Stimulated activated CD4-positive, alpha-beta T cell treated with anti-CD3 and anti-CD28 coated beads, Interleukin-1b, Interleukin-23, amount 100 ng/mL, for 48 hours (primary cell): Measurements from ENCODE around the gene GTPBP1.

Experiments
- DNase-seq: peaks from one replicate; pipeline ENCODE4 v3.0.0-alpha.2; 2020

GTPBP1 gene

DNA sequence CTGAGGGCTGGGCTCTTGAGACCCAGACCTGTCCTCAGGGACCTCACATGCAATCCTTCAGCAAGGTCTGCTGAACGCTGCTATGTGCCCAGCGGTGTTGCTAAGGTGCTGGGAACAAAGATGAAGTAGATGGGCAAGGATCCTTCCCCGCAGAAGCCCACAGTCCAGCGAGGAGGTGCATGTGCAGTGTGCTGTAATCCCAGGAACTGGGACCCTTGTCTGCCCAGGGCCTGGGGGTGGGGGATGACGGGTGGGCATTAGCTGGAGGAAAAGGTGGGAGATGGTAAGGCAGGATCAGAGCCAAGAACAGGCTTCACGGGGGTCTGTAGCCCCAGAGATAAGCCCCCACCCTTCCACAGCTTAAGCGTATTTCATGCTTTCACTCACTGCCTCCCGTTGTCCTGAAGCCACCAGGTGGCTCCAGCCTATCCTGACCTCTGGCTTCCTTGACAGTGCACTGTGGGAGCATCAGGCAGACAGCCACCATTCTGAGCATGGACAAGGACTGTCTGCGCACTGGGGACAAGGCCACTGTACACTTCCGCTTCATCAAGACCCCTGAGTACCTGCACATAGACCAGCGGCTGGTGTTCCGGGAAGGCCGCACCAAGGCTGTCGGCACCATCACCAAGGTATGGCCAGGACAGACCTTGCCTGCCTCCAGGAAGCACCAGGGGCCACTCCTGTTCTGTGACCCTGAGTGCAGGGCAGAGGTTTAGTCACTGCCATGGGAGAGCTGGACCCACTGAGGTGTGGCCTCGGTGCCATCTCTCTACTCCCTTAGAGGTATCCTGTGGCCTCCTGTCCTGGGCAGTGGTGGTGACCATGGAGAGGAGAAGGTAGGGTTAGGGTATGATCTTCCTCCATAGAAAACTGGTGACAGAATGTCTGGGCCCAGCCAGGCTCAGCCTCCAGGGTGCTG, 22.0 kb downstream of the GTPBP1 start:
- DNase-seq, result no peak

DNA sequence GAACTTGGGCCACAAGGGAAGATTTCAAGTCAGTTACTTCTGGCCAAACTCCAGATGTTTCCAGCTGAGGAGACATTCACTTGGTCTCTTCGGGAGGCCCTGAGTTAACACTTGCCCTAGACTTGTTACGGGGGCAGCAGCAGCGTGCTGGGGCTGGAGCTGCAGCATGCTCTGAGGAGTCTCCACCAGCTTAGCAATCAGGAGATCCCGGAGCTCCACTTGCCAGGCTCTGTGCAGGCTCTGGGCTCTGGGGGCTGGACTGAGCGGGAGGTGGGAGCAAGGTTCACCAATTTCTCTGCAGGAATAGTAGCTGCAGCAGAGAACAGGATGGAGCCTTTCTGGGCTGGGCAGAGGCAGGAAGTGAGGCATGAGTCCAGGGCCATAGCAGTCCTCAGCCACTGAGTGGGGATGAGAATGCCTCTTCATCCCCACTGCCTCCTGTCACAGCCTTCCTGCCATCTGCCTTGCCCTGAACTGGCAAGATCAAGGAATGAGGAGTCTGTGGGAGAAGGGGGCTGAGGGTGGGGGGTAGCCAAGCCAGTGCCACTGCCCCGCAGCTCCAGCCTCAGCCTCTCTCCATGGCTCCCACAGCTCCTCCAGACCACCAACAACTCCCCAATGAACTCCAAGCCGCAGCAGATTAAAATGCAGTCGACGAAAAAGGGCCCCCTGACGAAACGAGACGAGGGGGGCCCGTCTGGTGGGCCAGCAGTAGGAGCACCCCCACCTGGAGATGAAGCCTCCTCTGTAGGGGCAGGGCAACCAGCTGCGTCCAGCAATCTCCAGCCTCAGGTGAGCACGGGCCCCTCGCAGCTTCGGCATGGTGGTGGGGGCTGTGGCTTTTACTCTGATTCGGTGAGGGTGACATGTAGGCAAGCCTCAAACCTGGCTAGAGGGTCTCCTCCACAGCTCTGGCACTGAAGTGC, 23.4 kb downstream of the GTPBP1 start:
- DNase-seq, result no peak

DNA sequence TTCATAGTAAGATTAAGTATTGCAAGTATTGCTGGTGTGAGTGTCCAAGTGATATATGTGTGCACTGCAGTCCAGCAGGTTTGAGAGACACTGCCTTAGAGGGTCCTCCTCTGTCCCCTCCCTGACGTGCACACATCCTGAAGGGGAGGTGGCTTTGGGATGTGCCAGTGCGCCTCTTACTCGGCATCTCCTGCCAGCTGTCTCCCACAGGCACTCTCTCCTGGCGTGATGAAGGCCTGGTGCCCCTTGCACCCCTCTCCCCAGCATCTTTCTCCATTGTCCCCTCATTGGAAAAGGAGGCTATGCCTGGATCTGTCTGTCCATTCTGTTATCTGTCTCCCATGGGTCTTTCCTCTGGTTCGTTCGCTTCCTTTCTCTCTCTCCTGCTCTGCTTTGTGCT, 24.2 kb downstream of the GTPBP1 start:
- no peak for DNase-seq

DNA sequence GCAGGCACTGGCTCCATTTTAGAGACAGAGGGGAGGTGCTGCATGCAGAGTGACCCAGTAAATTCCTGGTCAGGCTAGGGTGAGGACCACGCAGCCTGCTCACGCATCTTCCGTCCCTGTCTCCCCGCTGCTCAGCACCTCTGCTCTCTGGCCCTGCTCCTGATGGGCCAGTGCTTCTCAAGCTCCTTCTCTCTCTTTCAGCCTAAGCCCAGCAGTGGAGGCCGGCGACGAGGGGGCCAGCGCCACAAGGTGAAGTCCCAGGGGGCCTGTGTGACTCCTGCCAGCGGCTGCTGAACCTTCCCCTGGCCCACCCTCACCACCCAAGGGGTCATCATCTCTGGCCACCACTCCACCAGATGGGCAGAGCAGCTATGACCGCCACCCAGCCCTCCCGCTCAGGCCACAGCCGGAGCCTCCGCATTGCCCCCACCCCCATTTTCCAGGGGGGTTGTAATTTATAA, 24.7 kb downstream of the GTPBP1 start:
- no peak for DNase-seq

DNA sequence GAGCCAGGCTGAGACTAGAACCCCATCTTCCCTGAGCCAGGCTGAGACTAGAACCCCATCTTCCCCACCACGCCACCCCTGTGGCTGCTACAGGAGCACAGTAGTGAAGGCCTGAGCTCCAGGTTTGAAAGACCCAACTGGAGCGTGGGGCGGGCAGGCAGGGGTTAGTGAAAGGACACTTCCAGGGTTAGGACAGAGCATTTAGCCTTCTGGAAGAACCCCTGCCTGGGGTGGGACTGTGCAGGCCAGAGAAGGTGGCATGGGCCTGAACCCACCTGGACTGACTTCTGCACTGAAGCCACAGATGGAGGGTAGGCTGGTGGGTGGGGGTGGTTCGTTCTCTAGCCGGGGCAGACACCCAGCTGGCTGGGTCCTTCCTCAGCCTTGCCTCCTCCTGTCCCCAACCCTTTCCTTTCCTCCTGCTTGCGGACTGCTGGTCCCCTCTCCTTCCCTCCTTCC, 26.0 kb downstream of the GTPBP1 start:
- DNase-seq, result no peak

DNA sequence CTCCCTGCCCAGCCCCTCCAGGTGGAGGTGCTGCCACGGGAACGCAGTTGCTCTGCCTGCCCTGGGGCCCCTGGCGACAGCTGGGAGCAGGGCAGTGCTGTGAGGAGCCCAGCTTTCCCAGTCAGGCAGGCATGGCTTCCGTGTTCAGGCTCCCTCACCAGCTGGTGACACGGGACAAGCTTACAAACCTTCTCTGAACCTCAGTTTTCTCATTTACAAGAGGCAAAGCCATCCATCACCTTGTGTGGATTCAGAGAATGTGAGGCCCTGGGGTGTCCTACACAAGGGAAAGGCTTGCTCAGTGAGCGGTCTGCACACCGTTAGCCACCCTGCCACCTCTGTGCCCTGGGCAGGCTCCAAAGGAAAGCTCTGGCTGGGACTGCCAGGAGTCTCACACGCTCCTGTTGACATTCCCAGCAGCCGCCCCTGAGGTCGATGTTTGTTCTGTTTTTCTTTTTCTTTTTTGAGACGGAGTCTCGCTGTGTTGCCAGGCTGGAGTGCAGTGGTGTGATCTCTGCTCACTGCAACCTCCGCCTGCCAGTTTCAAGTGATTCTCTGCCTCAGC, 26.6 kb downstream of the GTPBP1 start:
- no peak for DNase-seq

DNA sequence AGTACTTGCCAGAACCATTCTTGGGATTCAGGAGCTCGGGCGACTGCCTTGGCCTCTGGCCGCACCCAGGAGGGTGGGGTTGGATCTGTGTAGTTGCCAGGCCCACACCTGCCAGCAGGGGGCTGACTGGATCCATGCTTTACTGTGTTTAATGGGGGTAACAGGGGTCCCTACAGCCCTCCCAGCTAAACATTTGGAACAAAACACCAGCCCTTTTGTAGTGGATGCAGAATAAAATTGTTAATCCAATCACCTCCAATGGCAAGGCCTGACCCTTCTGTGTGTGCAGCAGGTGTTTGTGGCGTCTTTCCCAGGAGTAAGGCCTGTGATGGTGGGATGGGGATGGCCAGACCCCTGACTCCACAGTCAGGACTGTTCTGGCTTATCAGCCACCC, 27.6 kb downstream of the GTPBP1 start:
- no peak for DNase-seq

DNA sequence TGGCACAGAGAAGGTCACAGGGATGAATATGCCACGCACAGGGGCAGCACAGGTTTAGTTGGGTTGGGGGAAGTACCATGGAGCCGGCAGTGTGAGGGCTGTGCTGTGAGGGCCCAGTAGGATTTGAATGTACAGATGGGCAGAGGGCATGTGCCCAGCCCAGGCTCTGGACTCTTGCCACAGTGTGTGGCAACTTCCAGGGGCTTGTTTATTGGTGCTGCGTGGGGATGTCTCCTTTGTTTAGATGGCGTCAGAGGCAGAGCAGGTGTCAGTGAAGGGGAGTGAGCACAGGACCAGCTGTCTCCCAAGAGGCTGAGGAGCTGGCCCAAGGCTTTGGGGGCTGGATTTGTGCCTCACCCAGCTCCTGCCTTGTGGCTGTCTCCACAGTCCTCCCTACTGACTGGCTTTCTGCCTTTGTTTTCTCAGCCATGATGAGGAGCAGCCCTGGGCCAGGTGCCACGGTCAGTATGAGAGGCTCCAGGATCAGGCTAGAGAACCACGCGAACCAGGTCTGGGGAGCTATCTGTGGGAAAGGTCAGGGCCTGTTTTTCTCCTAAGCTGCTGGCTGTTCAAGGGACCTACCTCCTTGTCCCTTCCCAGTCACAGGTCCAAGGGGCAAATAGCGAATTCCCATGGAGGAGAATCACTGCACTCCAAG, 28.1 kb downstream of the GTPBP1 start:
- no peak for DNase-seq

DNA sequence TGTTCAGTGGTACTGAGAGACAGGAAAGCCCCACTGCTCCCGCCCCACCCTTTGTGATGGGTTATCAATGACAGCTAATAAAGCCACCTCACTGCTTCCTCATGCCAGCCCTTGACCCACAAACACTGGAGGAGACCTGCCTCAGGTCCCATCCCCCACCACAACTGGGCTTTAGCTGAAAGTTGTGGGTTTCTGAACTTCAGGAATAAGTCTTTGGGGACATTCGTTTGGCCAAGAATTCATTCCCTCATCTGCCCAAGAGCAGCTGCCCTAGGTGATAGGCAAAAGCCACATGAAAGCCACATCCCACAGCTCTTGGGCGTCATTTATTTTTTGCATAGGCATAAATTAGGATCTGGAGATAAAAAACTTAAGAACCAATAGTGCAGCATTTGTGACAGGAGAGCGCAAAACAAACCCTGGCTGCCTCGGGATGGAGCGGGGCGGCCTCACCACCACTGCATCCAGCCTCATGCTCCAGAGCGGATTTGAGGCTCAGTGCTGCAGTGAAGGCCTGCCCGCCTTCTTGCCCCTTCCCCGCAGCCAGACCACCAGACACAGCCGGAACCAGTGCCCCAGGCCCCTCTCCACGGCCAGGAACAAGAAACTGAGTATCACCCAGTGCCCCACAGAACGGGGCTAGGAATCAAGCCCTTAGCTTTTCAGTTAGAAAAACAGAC, 28.8 kb downstream of the GTPBP1 start:
- no peak for DNase-seq

DNA sequence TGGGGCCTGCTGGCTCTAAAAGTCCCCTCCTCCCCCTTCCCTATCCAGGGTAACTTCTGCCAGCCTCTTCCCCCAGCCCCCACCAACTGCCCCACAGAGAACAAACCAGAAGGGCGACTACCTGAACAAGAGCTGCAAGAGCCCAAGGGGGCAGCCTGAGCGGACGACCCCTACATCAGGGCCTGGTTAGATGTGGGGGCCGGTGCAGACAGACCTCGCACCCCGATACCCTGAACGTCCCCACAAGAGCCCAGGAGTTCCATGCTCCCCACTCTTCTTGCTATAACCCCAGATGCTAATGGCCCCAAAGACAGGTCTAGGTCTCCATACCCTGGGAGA, 29.4 kb downstream of the GTPBP1 start:
- no peak for DNase-seq

DNA sequence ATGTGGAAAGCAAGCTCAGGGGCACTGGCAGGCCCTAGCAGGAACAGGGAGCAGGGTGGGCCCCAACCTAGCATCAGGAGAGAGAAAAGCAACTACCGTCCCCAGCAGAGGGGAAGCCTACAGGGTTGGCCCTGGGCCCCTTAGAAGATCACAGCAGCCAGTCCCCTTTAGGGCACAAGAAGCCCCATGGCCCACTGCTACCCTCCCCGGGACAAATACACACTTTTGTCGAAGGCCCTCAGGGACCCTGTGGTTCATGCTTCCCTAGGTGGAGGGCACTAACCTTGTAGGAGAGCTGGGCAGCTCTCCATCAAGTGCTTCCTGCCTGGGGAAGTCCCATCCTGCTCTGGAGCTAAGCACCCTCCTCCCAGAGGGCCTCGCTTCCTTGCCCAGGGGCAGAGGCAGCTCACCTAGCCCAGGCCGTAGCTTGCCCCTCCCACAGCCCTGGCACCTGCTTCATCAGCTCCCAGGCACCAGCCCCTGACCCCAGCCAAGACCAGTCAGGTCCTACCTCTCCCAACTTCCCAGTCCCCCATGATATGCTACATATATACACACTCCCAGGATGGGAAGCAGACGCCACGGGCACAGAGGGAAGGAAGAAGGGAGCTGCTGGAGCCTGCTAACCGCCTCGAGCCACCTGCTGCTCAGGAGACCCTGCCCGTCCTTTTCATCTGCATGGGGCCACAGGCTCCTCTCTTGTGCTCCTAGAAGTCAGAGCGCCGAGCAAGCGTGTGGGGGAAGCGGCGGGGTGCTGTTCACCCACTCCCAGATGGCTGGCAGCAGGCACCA, 29.9 kb downstream of the GTPBP1 start:
- no peak for DNase-seq

DNA sequence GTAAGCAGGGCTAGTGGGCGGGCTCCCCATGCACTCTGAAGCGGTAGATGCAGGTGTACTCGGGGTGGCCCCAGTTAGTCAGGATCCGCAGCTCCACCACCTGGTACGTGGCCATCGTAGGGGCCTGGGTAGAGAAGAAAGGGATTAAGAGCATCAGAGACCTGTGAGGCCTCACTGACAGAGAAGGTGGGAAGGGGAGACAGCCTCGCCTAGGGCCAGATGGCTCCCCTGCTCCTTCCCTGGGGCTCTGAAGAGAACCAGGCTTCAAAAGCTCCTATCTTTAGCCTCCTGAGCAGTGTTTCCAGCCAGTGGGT, 30.5 kb downstream of the GTPBP1 start:
- no peak for DNase-seq

DNA sequence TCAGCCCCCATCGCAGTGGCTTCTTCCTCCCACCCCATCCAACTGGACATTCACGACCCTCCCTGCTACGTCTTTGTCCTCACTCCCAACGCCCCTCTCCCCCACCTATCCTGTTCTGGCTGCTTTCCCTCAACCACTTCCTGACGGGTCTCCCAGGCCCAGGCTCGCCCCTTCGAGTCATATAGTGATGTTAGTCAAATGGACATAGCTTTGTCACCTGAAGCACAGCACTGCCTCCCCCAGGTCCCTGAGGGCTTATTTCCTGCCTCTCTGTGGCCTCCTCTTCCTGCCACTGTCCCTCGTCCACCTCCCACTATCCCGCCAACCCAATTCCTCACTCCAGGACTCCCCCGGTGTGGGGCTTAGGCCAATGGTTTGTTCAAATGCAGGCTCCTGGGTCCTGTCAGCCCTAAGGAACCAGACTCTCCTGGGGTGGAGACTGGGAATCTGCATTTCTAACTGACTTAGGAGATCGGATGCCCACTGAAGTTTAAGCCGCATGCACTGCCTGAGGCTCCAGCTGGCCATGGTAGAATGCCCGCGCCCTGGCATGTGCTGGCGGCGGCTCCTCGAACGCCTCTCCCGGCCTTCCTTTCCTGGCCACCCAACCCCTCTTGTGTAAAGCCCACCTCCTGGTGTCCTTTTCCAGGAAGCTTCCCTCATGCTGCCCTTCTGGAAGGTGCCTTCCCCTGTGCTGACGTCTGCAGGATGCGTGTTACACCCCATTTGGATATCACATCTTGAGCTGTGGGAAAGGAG, 31.7 kb downstream of the GTPBP1 start:
- no peak for DNase-seq

DNA sequence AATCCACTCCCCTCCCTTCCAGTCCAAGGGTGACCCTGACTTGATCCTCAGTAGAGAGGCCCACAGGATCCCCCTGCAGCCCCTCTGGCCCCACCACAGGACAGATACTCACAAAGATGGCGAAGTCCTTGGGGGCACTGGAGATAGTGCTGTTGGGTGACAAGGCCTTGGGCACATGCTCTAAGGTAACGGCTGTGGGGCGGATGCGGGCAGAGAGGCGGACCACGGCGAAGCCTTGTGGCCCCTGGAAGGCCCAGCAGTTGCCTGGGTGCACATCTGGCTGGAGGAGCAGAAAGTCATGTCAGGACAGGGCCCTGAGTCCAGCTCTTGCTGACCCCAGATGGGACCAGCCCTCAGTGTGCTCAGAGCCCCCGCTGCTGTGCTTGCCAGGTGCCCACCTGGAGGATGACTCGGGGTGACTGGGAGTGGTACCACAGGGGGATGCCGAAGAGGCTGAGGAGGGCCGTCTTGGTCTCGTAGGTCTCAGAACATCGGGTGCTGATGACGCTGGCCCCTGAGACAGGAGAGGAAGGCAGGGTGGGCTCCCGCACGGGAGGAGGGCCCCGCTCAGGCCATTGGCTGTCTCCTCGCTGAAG, 32.8 kb downstream of the GTPBP1 start:
- DNase-seq, result no peak

DNA sequence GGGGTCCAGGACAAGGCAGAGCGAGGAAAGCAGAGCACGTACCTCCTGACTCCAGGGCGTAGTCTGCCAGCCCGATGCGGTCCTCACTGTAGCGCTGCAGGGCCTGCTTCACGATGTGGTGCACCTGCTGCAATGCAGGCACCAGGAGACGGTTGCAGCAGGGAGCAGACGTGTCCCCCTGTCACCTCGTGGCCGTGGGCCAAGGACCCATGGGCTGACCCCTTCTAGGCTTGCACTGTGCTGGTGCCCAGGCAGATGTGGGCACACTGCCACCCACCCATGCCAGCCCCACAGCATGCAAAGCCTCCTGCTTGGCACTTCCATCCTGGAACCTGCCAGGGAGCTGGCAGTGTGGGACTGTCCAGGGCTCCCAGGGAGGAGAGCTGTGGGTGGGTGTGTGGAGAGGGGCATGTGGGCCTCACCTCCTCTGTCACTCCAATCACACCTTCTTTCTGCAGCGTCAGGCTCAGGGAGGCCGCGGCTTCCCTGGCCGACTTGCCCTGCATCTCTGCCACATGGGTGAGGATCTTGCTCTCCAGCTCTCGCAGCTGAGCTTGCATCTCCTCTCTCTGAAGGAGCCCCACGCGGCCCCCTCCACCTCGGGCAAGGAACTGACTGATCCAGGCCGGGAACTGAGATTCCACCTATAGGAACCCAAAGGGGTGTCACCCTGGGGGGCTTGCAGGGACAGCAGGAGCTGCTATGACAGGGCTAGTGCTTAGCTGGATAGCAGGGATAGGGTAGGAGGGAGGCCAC, 33.7 kb downstream of the GTPBP1 start:
- no peak for DNase-seq

DNA sequence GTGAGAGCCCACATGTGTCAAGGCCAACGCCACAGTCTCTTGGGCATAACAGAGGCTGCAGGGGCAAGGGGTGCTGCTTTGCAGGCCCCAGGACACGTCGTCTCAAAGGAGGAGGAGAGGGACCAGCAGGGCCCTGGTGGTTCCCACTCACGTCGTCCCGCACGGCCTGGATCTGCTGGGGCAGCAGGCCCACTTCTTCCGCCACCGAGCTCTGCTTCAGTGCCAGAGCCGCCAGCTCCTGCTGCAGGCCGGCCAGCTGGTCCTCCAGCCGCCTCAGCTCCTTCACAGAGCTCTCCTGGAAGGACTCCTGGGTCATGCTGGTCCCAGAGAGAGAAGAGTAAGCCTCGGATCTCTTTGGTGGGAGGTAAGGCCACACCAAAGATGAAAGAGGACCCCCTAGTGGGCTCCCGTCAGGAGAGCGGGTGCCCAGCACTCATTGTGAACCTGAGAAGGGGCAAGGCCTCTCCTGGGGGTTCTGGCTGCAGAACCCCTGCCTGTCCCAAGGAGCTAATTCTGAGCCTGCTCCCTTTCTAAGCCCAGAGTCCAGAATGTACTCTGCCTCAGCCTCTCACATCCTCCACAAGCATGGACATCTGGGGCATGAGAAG, 34.5 kb downstream of the GTPBP1 start:
- no peak for DNase-seq

DNA sequence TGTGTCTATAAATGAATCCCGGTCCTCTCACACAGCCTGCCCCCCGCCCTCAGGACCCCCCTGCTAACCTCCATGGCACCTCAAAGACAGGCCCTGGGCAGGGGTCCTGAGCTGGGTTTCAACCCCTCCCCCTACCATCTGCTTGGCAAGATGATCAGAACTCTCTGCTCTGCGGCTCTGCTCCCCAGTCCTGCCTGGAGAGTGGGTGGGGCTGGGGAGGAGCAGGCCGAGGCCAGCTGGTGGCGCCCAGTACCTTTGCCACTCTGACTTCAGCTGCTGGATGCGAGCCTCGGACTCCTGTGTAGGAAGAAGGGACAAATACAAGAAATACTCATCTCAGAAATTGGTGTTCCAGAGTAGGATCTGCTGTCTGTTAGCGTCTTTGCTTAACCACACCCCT, 35.0 kb downstream of the GTPBP1 start:
- DNase-seq, result no peak

DNA sequence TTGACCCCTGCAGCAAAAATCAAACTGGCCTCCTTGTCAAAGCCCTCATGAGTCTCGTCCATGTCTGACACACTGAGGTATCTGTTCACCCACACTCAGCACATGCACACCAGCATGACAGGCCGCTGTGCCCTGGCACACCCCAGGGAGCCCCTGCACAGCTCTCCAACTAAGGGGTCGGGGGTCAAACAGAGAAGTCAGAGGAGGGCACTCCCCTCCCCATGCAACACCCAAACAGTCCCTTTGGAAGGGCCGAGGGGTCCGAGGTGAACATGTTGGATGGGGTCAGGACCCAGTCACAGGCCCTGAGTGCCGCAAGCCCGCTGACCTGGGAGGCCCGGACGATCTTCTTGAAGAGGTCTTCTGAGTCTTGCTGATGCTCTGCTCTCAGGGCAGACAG, 35.4 kb downstream of the GTPBP1 start:
- no peak for DNase-seq

DNA sequence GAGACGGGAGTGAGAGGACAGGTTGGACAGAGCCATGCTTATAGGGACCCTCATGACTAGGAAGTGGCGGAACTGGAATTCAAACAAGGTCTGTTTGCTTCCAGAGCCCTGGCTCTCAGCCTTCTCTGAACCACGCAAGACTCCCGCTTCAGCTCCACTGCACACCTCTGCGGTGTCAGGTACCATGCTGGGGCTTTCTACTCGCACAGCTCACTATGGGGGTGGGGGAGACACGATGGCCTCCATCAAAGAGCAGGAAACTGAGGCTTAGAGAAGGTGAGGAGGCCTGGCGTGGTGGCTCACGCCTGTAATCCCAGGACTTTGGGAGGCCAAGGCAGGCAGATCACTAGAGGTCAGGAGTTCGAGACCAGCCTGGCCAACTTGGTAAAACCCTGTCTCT, 35.8 kb downstream of the GTPBP1 start:
- DNase-seq, result no peak
